ENCODE data around the gene CUTC.

DNA sequence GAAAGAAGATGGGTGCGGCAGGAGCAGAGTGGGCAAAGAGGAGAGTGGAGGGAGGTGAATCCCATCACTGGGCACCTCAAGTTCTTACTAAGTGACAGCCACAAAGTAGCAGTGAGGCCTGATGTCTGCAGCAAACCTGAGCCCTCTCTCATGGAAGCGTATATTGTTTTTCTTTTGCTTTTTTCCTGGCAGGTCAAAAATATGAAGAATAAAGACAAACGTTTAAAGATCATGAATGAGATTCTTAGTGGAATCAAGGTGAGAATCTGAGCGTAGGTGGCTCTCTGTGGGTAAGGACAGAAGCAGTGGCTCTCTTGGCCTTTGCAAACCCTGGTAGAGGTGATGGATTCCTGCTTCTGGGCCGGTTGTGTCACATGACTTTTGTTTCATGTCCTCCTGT is 73.2 kb downstream of the CUTC start:
- no peak for TF ChIP-seq POLR2AphosphoS5 (IDR thresholded peaks at IDR 0.05; ENCODE audit: low read depth, low read length)
- no peak for TF ChIP-seq SIN3A (IDR thresholded peaks at IDR 0.05; ENCODE audit: borderline replicate concordance, insufficient read depth, low read length)
- TF ChIP-seq, protein P1, sequence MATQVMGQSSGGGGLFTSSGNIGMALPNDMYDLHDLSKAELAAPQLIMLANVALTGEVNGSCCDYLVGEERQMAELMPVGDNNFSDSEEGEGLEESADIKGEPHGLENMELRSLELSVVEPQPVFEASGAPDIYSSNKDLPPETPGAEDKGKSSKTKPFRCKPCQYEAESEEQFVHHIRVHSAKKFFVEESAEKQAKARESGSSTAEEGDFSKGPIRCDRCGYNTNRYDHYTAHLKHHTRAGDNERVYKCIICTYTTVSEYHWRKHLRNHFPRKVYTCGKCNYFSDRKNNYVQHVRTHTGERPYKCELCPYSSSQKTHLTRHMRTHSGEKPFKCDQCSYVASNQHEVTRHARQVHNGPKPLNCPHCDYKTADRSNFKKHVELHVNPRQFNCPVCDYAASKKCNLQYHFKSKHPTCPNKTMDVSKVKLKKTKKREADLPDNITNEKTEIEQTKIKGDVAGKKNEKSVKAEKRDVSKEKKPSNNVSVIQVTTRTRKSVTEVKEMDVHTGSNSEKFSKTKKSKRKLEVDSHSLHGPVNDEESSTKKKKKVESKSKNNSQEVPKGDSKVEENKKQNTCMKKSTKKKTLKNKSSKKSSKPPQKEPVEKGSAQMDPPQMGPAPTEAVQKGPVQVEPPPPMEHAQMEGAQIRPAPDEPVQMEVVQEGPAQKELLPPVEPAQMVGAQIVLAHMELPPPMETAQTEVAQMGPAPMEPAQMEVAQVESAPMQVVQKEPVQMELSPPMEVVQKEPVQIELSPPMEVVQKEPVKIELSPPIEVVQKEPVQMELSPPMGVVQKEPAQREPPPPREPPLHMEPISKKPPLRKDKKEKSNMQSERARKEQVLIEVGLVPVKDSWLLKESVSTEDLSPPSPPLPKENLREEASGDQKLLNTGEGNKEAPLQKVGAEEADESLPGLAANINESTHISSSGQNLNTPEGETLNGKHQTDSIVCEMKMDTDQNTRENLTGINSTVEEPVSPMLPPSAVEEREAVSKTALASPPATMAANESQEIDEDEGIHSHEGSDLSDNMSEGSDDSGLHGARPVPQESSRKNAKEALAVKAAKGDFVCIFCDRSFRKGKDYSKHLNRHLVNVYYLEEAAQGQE (IDR thresholded peaks at IDR 0.05; ENCODE audit: insufficient read depth in 1 of 2, low read depth in 2 of 2, low read length in 2 of 2): no peak
- no peak for TF ChIP-seq FOXP2 (optimal IDR thresholded peaks at IDR 0.05; ENCODE audit: borderline replicate concordance, extremely low read depth, extremely low read length, insufficient read depth)

Measured in PFSK-1 (cell line).